C4-2B (cell line): ENCODE measurements around the gene UBE3A.

Experiments
- H3K27ac ChIP-seq: fragments of 450-650 bp; 2 replicates; pipeline ENCODE4 v1.5.1; 2017
- ZFX ChIP-seq: fragments of 450-650 bp; IDR thresholded peaks from 2 replicates; pipeline ENCODE4 v1.6.1; 2017
- TF ChIP-seq, protein P1 (sequence below): fragments of 450-650 bp; conservative IDR thresholded peaks from 2 replicates; pipeline ENCODE4 v1.5.1; 2017; ENCODE audit warnings: mild to moderate bottlenecking

UBE3A gene

DNA sequence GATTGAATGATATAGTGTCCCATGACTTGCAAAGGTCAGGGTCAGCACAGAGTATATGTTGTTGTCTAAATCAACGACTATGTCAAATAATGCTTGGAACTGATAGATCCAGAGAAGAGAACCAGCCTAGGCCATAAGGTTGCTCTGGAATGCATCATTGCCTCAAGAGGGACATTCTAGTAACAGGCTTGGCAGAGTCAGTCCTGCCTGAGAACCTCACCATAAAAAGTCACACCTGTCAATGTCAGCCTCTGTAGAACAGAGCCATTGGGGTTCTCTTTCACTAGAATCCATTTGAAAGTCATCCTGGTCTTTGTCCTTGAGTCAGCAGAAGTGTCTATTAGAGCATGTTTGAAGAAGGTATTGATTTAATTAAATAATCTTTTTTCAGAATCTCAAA is 31.4 kb upstream of the UBE3A start:
- no peak for TF ChIP-seq ZFX
- TF ChIP-seq, protein P1, sequence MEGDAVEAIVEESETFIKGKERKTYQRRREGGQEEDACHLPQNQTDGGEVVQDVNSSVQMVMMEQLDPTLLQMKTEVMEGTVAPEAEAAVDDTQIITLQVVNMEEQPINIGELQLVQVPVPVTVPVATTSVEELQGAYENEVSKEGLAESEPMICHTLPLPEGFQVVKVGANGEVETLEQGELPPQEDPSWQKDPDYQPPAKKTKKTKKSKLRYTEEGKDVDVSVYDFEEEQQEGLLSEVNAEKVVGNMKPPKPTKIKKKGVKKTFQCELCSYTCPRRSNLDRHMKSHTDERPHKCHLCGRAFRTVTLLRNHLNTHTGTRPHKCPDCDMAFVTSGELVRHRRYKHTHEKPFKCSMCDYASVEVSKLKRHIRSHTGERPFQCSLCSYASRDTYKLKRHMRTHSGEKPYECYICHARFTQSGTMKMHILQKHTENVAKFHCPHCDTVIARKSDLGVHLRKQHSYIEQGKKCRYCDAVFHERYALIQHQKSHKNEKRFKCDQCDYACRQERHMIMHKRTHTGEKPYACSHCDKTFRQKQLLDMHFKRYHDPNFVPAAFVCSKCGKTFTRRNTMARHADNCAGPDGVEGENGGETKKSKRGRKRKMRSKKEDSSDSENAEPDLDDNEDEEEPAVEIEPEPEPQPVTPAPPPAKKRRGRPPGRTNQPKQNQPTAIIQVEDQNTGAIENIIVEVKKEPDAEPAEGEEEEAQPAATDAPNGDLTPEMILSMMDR, result no peak
- no peak overlapping the region for H3K27ac ChIP-seq

DNA sequence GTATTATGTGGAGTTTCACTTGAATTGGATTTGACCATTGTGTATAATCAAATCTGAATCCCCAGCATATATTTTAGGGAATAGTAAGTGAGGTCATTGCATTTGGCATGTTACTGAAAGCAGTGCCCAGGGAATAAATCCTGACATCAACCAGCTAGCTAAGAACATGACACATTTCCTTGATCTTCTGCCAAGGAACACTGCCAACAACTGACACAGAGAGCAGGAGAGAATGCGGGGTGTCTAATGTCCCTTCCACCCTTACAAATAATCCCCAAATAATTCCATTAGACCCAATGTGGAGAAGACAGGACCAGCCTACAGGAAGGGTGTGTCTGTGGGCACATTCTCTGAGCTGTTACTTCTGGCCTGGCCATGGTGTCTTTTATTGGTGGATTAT is 30.6 kb upstream of the UBE3A start:
- H3K27ac ChIP-seq, result no peak overlapping the region
- TF ChIP-seq ZFX, result no peak

DNA sequence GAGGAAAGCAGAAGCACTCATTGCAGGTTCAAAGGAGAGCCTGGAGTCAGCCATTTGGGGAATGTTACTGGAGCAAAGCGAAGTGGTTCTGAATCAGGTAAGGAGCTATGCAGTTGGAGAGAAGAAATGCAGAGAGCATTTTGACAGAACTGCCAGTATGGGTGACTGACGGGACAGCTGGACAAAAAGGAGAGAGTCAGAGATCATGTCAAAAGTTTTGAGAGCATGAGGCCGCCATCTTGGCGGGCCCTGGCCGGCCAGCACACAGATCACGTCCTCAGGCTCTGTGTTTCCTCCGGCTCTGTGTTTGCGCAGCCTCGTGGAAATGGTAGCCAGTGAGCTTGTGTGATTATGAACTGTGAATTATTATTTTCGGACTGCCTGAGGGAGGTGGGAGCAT is 29.8 kb upstream of the UBE3A start:
- no peak overlapping the region for H3K27ac ChIP-seq
- TF ChIP-seq, protein P1, result no peak
- TF ChIP-seq ZFX, result no peak

GRCh38 chr15:25465835-25466234 is 27.0 kb upstream of the UBE3A start:
- H3K27ac ChIP-seq, result no peak overlapping the region

DNA sequence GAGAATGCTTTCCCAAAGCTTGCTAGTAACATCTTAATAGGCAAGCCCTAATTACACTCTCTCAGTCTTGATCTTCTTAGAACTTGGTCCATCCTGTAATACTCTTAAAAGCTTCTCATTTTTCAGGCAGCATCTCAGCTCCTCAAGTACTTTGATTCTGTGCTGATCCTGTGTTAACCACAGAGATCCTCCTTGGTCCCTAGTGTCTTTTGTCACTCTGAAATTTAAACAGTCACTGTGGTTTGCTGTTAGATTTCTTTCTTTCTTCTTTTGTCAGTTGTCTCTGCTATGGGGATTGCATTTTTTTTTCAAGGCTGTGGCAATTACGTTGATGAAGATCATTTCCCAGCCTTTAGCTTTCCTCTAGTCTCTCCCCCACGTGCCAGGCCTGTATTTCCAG is 26.0 kb upstream of the UBE3A start:
- no peak for TF ChIP-seq ZFX
- TF ChIP-seq, protein P1, result no peak
- no peak overlapping the region for H3K27ac ChIP-seq

More at GRCh38 chr15:25465835-25466234, 27.0 kb upstream of the UBE3A start:
- TF ChIP-seq, protein P1, result no peak
- TF ChIP-seq ZFX, result no peak

GRCh38 chr15:25464383-25464782 is 25.6 kb upstream of the UBE3A start:
- no peak overlapping the region for H3K27ac ChIP-seq
- no peak for TF ChIP-seq ZFX
- TF ChIP-seq, protein P1, result no peak

- TF ChIP-seq, protein P1, result no peak
- TF ChIP-seq ZFX, result no peak
Observed at GRCh38 chr15:25456196-25456595, 17.4 kb upstream of the UBE3A start.

GRCh38 chr15:25455226-25455625 is 16.4 kb upstream of the UBE3A start:
- no peak overlapping the region for H3K27ac ChIP-seq
- TF ChIP-seq ZFX, result no peak
- TF ChIP-seq, protein P1, result no peak

More at GRCh38 chr15:25456196-25456595, 17.4 kb upstream of the UBE3A start:
- no peak overlapping the region for H3K27ac ChIP-seq
